Measurements from ENCODE around the gene LOXL4.

- TF ChIP-seq CTCF (IDR thresholded peaks at IDR 0.05) (no peak), POLR2A (IDR thresholded peaks at IDR 0.05) (no peak), EP300 (IDR thresholded peaks at IDR 0.05) (no peak), POLR2AphosphoS5 (IDR thresholded peaks at IDR 0.05) (no peak)
Observed at GRCh38 chr10:98270786-98271185, 2.8 kb upstream of the LOXL4 start.
